K562 (cell line): ENCODE results near the gene C6orf47. TPM values are rescaled to one million over a fixed set of nuclear protein-coding genes. Genes with fewer than 3 reads are reported as not detected.

Source experiments
- CBFA2T3 ChIP-seq: fragments of 450-650 bp; IDR thresholded peaks from 2 replicates; pipeline ENCODE4 v1.6.1; 2017
- CTCFL ChIP-seq: IDR thresholded peaks from 2 replicates; pipeline ENCODE4 v1.6.1; 2011; ENCODE audit warnings: borderline replicate concordance, low read depth, mild to moderate bottlenecking, moderate library complexity, low read length; ENCODE audit not compliant: insufficient read depth, poor library complexity, severe bottlenecking
- FOSL1 ChIP-seq: fragments of 200-800 bp; sonication (Bioruptor generic); conservative IDR thresholded peaks from 2 replicates; pipeline ENCODE4 v1.6.1; 2016; ENCODE audit warnings: missing genetic modification characterization, missing compliant biosample characterization
- HES1 ChIP-seq: fragments of 450-650 bp; IDR thresholded peaks from 2 replicates; pipeline ENCODE4 v1.6.1; 2016; ENCODE audit warnings: low read depth, mild to moderate bottlenecking, moderate library complexity
- KHSRP ChIP-seq: fragments of 450-650 bp; IDR thresholded peaks from 2 replicates; pipeline ENCODE4 v1.6.1; 2017
- MAFF ChIP-seq: IDR thresholded peaks from 2 replicates; pipeline ENCODE4 v1.6.1; 2012; ENCODE audit warnings: low read length, improper control_type of control experiment
- MAFK ChIP-seq: IDR thresholded peaks from 2 replicates; pipeline ENCODE4 v1.6.1; 2011; ENCODE audit warnings: low read length, improper control_type of control experiment
- MEF2D ChIP-seq: conservative IDR thresholded peaks from 2 replicates; pipeline ENCODE4 v1.6.1; 2016; ENCODE audit warnings: low read depth, missing genetic modification characterization, missing compliant biosample characterization
- MEIS2 ChIP-seq: fragments of 450-650 bp; IDR thresholded peaks from 2 replicates; pipeline ENCODE4 v1.6.1; 2014; ENCODE audit warnings: mild to moderate bottlenecking; ENCODE audit not compliant: partially characterized antibody
- NFE2 ChIP-seq: IDR thresholded peaks from 2 replicates; pipeline ENCODE4 v1.6.1; 2014; ENCODE audit warnings: antibody characterized with exemption, low read depth
- NKRF ChIP-seq: fragments of 450-650 bp; IDR thresholded peaks from 2 replicates; pipeline ENCODE4 v1.6.1; 2016; ENCODE audit warnings: borderline replicate concordance
- NR2C1 ChIP-seq, 2 experiments: fragments of 450-650 bp; IDR thresholded peaks; 2 replicates each; pipeline ENCODE4 v1.6.1; 2017; ENCODE audit warnings: mild to moderate bottlenecking in 2 of 2, antibody characterized with exemption in 1 of 2, inconsistent platforms in 1 of 2, missing compliant biosample characterization in 1 of 2, missing genetic modification characterization in 1 of 2
- NUFIP1 ChIP-seq: fragments of 450-650 bp; IDR thresholded peaks from 2 replicates; pipeline ENCODE4 v1.6.1; 2018; ENCODE audit not compliant: partially characterized antibody
- RBM25 ChIP-seq: fragments of 200-400 bp; formaldehyde crosslinking; IDR thresholded peaks from 2 replicates; pipeline ENCODE4 v1.6.1; 2018; ENCODE audit warnings: low read length, low read depth, moderate library complexity; ENCODE audit not compliant: severe bottlenecking
- TEAD1 ChIP-seq, 2 experiments: fragments of 450-650 bp in 1 of 2; sonication (generic) in 1 of 2; formaldehyde crosslinking; IDR thresholded peaks; 2 replicates each; pipeline versions ENCODE4 v1.4.0 to v1.8.0; 2020 to 2022; ENCODE audit warnings: mild to moderate bottlenecking in 2 of 2, missing genetic modification reagents in 1 of 2
- TRIM28 ChIP-seq: fragments of 450-650 bp; IDR thresholded peaks from 2 replicates; pipeline ENCODE4 v1.6.1; 2017
- YY1 ChIP-seq, 3 experiments: IDR thresholded peaks; 2 replicates each; pipeline ENCODE4 v1.6.1; 2011; ENCODE audit warnings: low read length in 2 of 3, mild to moderate bottlenecking in 2 of 3, moderate library complexity in 2 of 3, borderline replicate concordance in 1 of 3, control low read depth in 1 of 3, low read depth in 1 of 3; ENCODE audit not compliant: insufficient read depth in 3 of 3, insufficient replicate concordance in 2 of 3, control insufficient read depth in 1 of 3, insufficient read length in 1 of 3; ENCODE audit errors: extremely low read depth in 1 of 3
- polyA plus RNA-seq, 8 experiments: library from polyadenylated mRNA; depleted of rRNA in 4 of 8; stranded (reverse) in 5 of 8; unstranded in 3 of 8; fragments of >200 nt; fragmentation: Nextera tagmentation in 2 of 8; fragmentation: Illumina TruSeq in 1 of 8; extraction: Ambion mirVana in 2 of 8; extraction: Trizol in 1 of 8; gene quantifications; 2 replicates each; pipeline versions ENCODE4 v1.2.1 to v1.2.3, GENCODE V29; 2011 to 2014; ENCODE audit warnings: inconsistent platforms in 1 of 8, missing spikeins in 1 of 8
- total RNA-seq, 7 experiments: library from RNA; depleted of rRNA in 6 of 7; stranded (reverse); fragments of >200 nt in 6 of 7; fragmentation: Illumina TruSeq in 2 of 7; extraction: Trizol in 2 of 7; gene quantifications; 2 replicates each; pipeline versions ENCODE4 v1.2.1 to v1.2.3, GENCODE V29; 2011 to 2021; ENCODE audit warnings: low replicate concordance in 1 of 7
- TF ChIP-seq, protein P1 (sequence below), 2 experiments: fragments of 450-650 bp in 1 of 2; sonication (generic) in 1 of 2; formaldehyde crosslinking in 1 of 2; IDR thresholded peaks in 1 of 2; conservative IDR thresholded peaks in 1 of 2; 2 replicates each; pipeline versions ENCODE4 v1.6.1 to v1.8.1; 2016 to 2023; ENCODE audit warnings: mild to moderate bottlenecking in 2 of 2, moderate library complexity in 2 of 2, inconsistent platforms in 1 of 2, missing genetic modification reagents in 1 of 2

C6orf47 gene
- total and polyA plus RNA-seq, 9 of the 15 experiments (the other 6 are each of a cell fraction or from before 2014, with no cell fraction given) = 0.14 to 43.8 (median 27.0) TPM

DNA sequence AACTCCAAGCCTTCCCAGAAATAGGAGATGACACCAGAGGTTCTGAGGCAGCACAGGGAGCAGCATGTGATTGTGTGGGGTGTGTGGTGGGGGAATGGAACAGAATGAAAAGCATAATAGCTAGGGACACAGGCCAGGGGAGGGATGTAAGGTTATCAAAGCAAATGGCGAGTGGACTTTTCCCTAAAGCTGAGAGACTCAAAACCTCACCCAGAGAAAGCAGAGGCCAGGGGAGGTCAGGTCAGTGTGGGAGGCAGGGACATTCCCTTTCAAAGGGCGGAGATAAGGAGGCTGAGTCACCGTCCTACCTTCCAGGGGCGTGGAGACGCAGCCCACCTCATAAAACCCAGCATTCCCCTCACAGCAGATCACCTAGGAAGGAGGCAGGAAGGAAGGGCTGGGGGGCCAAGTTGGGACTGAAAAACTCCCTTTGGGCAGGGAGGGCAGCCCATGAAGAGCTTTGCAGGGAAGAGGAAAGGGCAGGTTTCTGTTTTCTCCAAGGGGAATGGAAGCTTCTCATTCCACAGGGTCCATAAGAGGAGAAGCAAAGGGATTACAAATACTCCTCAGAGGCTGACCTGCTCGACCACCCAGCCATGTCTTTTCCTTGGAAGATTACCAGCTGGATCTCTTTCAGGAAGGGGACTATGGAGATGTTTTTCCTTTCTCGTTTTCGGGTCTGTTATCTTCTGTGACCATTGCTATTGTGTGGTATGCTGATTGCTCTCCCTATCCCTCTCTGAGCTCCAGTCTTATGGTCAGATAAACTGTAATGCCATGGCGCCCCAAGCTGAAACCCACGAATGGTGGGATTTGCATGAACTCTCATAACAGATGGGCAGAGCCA, 29.9 kb upstream of the C6orf47 start (continued):
- TF ChIP-seq, protein P1, sequence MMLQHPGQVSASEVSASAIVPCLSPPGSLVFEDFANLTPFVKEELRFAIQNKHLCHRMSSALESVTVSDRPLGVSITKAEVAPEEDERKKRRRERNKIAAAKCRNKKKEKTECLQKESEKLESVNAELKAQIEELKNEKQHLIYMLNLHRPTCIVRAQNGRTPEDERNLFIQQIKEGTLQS (IDR thresholded peaks at IDR 0.05) = peak; percentile 99
- TF ChIP-seq, protein P1 (CRISPR knock-in tag; conservative IDR thresholded peaks at IDR 0.05) = peak; percentile 95
- peak; percentile 99 for TF ChIP-seq FOSL1 (tag)
- no peak for TF ChIP-seq CTCFL
- TF ChIP-seq NUFIP1 = no peak
- TF ChIP-seq TRIM28 = peak; percentile 63; the same call in 1 of the 2 replicates
- peak in 1 of 2 experiments; percentile 88; a peak in 3 of 4 replicates for TF ChIP-seq TEAD1 (CRISPR knock-in tag; IDR thresholded peaks at IDR 0.05)
- peak; percentile 28 for TF ChIP-seq NKRF
- TF ChIP-seq RBM25 = peak; percentile 89
- peak; percentile 55; the same call in 1 of the 2 replicates for TF ChIP-seq MAFK
- TF ChIP-seq KHSRP = 0 out of 2 replicates have a peak, but pooled peaks have one; percentile 47
- peak; percentile 96 for TF ChIP-seq CBFA2T3
- peak; percentile 63; the same call in 1 of the 2 replicates for TF ChIP-seq NR2C1 (IDR thresholded peaks at IDR 0.05)
- peak; percentile 67 for TF ChIP-seq NR2C1 (tag; IDR thresholded peaks at IDR 0.05)
- TF ChIP-seq MAFF = peak; percentile 77; the same call in 1 of the 2 replicates
- TF ChIP-seq MEIS2 = peak; percentile 3
- TF ChIP-seq NFE2 = peak; percentile 97
- peak in 1 of 3 experiments; percentile 65 for TF ChIP-seq YY1 (IDR thresholded peaks at IDR 0.05; ENCODE audit: borderline replicate concordance in 1 of 3, control insufficient read depth in 1 of 3, extremely low read depth in 1 of 3, insufficient read depth in 3 of 3, insufficient read length in 1 of 3, insufficient replicate concordance in 2 of 3, low read depth in 1 of 3, low read length in 2 of 3)
- TF ChIP-seq MEF2D (tag) = peak; percentile 56; the same call in 1 of the 2 replicates
- peak; percentile 70 for TF ChIP-seq HES1
